HG02884 (cell line): ENCODE results near the gene TMEM45A.
A peak's percentile ranks its signal among the peaks of the same experiment; 100 is the strongest.
"Not testable (repeated sequence)": the region's sequence is repeated elsewhere in the genome, so short reads cannot be mapped to it uniquely, and the experiment has no call there.

ENCODE experiments used
- ATAC-seq: cut with Tn5 transposase; IDR thresholded peaks from one replicate; pipeline ENCODE4 v1.9.1; 2021; ENCODE audit warnings: mild to moderate bottlenecking, moderate library complexity; ENCODE audit not compliant: unreplicated experiment

The TMEM45A gene

GRCh38 chr3:100531093-100531492 is 38.7 kb downstream of the TMEM45A start:
- no peak for ATAC-seq

- no peak for ATAC-seq
These were observed 40.0 kb downstream of the TMEM45A start for GRCh38 chr3:100532411-100532810.

- no peak for ATAC-seq
These were observed 40.8 kb downstream of the TMEM45A start for GRCh38 chr3:100533176-100533575.

- no peak for ATAC-seq
These were observed 43.2 kb downstream of the TMEM45A start for GRCh38 chr3:100535610-100535943.

GRCh38 chr3:100536093-100536492 is 43.7 kb downstream of the TMEM45A start:
- ATAC-seq: no peak

GRCh38 chr3:100537646-100538338 is 45.4 kb downstream of the TMEM45A start:
- peak; percentile 71 for ATAC-seq

GRCh38 chr3:100538339-100538706 is 45.9 kb downstream of the TMEM45A start:
- no peak for ATAC-seq

- no peak for ATAC-seq
These were observed 48.4 kb downstream of the TMEM45A start for GRCh38 chr3:100540791-100541334.

GRCh38 chr3:100541428-100541827 is 49.0 kb downstream of the TMEM45A start:
- not testable (repeated sequence) for ATAC-seq

GRCh38 chr3:100545371-100545770 is 53.0 kb downstream of the TMEM45A start:
- no peak for ATAC-seq

- no peak for ATAC-seq
These were observed 53.8 kb downstream of the TMEM45A start for GRCh38 chr3:100546020-100546744.

GRCh38 chr3:100548053-100548452 is 55.6 kb downstream of the TMEM45A start:
- no peak for ATAC-seq

GRCh38 chr3:100553618-100554372 is 61.4 kb downstream of the TMEM45A start:
- ATAC-seq: no peak

- no peak for ATAC-seq
These were observed 61.9 kb downstream of the TMEM45A start for GRCh38 chr3:100554373-100554676.

GRCh38 chr3:100556673-100557310 is 64.4 kb downstream of the TMEM45A start:
- no peak for ATAC-seq

GRCh38 chr3:100558233-100558632 is 65.8 kb downstream of the TMEM45A start:
- ATAC-seq: no peak

- no peak for ATAC-seq
These were observed 68.0 kb downstream of the TMEM45A start for GRCh38 chr3:100560426-100560825.

- no peak for ATAC-seq
These were observed 69.2 kb downstream of the TMEM45A start for GRCh38 chr3:100561459-100562158.

- no peak for ATAC-seq
These were observed 69.9 kb downstream of the TMEM45A start for GRCh38 chr3:100562224-100562857.

- no peak for ATAC-seq
These were observed 70.8 kb downstream of the TMEM45A start for GRCh38 chr3:100563228-100563627.
